Ascending aorta (tissue), 2 donors: ENCODE data around the gene PACSIN1. TPM values are rescaled to one million over a fixed set of nuclear protein-coding genes. Genes with fewer than 3 reads are reported as not detected.

ENCODE experiments used
- DNase-seq, 2 donors: peaks; one replicate each; pipeline ENCODE4 v3.0.0-alpha.2; 2019; ENCODE audit warnings: low spot score in 2 of 2
- H3K27ac ChIP-seq, 2 donors: fragments of 200-600 bp; sonication (generic); one replicate each; pipeline ENCODE4 v1.5.1; 2016 to 2017; ENCODE audit warnings: mild to moderate bottlenecking in 1 of 2
- H3K27me3 ChIP-seq: fragments of 200-600 bp; sonication (generic); one replicate; pipeline ENCODE4 v1.5.1; 2017
- H3K36me3 ChIP-seq, 2 donors: fragments of 200-600 bp; sonication (generic); one replicate each; pipeline ENCODE4 v1.5.1; 2016
- H3K4me1 ChIP-seq, 2 donors: fragments of 200-600 bp; sonication (generic); one replicate each; pipeline ENCODE4 v1.5.1; 2016 to 2017; ENCODE audit warnings: mild to moderate bottlenecking in 1 of 2
- H3K4me3 ChIP-seq, 2 donors: fragments of 200-600 bp; sonication (generic); one replicate each; pipeline ENCODE4 v1.5.1; 2016 to 2017; ENCODE audit warnings: mild to moderate bottlenecking in 1 of 2
- H3K9me3 ChIP-seq, 2 donors: fragments of 200-600 bp; sonication (generic); one replicate each; pipeline ENCODE4 v1.5.1; 2016
- intact Hi-C: fragments of 100-400 bp; cut with DNase I; formaldehyde crosslinking; loops from one replicate; pipeline ENCODE4 v1.15.1; 2023
- total RNA-seq: library from RNA; depleted of rRNA; stranded (reverse); fragments of >200 nt; gene quantifications from one replicate; pipeline ENCODE4 v1.1.0, GENCODE V29; 2016
- TF ChIP-seq, protein P1 (sequence below), 3 experiments: fragments of 200-600 bp in 2 of 3; fragments of 450-650 bp in 1 of 3; sonication (generic) in 2 of 3; IDR thresholded peaks; one replicate each; pipeline ENCODE4 v1.5.1; 2016 to 2019; ENCODE audit warnings: antibody characterized with exemption in 3 of 3, mild to moderate bottlenecking in 1 of 3, moderate library complexity in 1 of 3

PACSIN1 gene
- total RNA-seq, 1 donor from 2014 or later, result not detected

DNA sequence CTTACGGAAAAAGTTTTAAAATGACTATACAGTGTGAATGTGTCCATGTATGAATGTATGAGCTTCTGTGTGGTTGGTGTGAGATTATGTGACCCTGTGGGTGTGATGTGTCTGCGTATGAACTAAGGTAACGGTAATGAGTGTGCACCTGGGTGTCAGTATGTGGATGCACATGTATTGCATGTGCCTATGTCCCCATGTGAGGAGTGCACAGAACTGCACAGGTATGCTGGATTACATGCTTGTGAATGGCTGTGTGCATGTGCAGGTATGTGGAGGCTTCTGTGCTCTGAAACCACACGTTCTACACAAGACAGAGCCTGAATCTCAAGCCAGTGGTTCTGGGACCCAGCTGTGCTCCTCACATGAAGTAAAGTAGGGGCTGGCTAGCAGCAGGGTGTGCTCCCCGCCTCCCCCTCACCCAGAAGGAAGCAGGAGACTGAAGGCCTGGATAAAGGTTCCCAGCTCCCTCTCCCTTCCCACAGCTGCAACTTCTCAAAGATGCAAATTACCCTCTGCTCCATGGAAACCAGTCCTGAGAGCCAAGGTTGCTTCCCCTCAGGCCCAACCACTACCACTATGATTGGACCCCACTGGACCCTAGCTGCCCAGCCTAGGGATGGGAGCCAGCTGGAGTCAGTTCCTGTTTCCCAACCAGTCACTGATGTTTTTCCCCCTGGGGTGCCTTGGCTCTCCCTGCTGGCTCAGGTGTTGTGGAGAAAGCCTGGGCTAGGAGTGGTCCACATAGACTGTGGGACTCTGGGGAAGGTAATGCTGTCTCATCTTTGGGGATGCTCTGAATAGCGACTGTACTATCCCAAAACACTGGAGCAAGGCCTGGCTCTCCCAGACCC, 115.1 kb downstream of the PACSIN1 start:
- peaks cover 0 to 5% of the 10 kb centered on the region in 2 donors for H3K36me3 ChIP-seq
- intact Hi-C loops, result no loop called here
- TF ChIP-seq, protein P1, sequence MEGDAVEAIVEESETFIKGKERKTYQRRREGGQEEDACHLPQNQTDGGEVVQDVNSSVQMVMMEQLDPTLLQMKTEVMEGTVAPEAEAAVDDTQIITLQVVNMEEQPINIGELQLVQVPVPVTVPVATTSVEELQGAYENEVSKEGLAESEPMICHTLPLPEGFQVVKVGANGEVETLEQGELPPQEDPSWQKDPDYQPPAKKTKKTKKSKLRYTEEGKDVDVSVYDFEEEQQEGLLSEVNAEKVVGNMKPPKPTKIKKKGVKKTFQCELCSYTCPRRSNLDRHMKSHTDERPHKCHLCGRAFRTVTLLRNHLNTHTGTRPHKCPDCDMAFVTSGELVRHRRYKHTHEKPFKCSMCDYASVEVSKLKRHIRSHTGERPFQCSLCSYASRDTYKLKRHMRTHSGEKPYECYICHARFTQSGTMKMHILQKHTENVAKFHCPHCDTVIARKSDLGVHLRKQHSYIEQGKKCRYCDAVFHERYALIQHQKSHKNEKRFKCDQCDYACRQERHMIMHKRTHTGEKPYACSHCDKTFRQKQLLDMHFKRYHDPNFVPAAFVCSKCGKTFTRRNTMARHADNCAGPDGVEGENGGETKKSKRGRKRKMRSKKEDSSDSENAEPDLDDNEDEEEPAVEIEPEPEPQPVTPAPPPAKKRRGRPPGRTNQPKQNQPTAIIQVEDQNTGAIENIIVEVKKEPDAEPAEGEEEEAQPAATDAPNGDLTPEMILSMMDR (IDR thresholded peaks at IDR 0.05), result no peak
- H3K9me3 ChIP-seq, result no peaks in the 10 kb centered on the region
- DNase-seq, result no peak
- no peaks in the 10 kb centered on the region for H3K27me3 ChIP-seq
- no peaks in the 10 kb centered on the region for H3K4me1 ChIP-seq
- H3K4me3 ChIP-seq, result no peak overlapping the region
- H3K27ac ChIP-seq, result no peak overlapping the region

DNA sequence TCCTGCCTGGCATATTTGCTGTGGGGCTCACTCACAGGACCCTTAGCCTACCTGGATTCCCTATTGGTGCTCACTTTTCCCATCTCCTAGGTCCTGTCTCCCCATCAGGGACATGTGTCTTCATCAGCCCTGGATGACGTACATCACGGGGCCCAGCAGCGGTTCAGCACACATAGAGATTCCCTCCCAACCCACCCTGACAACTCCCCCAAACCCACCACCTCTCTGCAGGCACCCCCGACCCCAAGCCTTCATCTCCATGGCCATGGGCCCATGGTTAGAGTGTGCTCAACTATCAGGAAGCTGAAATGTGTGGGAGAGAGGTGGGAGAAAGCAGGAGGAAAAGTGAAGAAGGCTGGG, 115.7 kb downstream of the PACSIN1 start:
- no peak overlapping the region for H3K4me3 ChIP-seq
- intact Hi-C loops, result no loop called here
- no peaks in the 10 kb centered on the region for H3K27me3 ChIP-seq
- H3K9me3 ChIP-seq, result no peaks in the 10 kb centered on the region
- H3K4me1 ChIP-seq, result no peaks in the 10 kb centered on the region
- no peak for DNase-seq
- TF ChIP-seq, protein P1 (IDR thresholded peaks at IDR 0.05), result no peak
- no peak overlapping the region for H3K27ac ChIP-seq
- peaks cover 3 to 9% of the 10 kb centered on the region in 2 donors for H3K36me3 ChIP-seq

DNA sequence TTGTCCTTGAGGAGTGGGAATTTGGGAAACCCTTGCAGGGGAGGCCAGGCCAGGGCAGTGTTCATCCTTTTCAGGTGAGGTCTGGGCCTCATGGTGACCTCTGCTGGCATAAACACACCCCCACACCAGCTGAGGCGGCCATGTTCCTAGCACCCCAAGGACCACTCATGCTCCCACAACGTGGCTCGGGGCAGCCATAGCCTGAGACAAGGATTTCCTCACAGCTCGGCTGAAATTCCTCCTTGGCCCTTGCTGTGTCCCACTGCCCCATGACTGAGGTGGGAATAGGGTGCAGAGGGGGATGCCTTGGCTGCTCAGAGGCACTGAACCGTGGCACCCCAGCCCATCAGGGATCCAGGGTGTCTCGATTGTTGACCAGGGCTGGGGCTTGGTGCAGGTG, 117.6 kb downstream of the PACSIN1 start:
- Histone ChIP-seq H3K4me3 (no peak overlapping the region), H3K27ac (no peak overlapping the region), H3K27me3 (no peaks in the 10 kb centered on the region), H3K36me3 (peaks cover 7 to 21% of the 10 kb centered on the region in 2 donors), H3K4me1 (no peaks in the 10 kb centered on the region), H3K9me3 (no peaks in the 10 kb centered on the region)
- no peak for DNase-seq
- TF ChIP-seq, protein P1 (IDR thresholded peaks at IDR 0.05), result no peak
- intact Hi-C loops, result no loop called here

DNA sequence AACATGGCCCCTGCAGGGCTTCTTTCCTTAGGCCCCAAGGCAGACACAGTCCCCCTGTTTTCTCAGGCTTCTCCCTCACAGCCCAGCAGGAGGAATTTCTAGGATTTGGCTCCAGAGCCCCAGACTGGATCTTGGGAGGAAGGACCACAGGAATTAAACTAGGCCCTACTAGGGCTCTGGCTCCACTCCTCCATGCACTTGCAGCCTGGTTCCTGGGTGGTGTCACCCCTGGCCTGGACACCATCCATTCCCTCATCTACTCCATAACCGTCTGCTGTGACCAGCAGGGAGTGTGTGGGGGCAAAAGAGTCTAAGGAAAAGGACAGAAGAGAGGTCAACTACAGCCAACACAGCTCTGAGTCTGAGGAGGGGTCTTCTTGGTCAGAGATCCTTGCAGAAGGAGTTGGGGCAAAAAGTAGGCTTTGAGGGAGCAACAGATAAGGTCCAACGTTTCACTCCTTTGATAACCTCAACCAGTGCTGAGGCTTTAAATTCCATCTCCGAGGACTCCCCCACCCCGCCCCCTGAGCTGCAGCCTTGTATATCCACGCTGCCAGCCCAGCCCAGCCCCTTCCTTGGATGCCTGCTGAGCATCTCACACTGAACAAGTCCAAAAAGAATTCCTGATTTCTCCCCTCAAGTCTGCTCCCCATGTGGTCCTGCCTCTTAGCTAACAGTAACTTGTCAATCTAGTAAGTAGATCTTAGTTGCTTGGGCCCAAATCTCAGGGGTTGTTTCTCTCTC, 118.2 kb downstream of the PACSIN1 start:
- Histone ChIP-seq H3K27ac (no peak overlapping the region), H3K27me3 (no peaks in the 10 kb centered on the region), H3K4me1 (no peaks in the 10 kb centered on the region), H3K36me3 (peaks cover 7 to 27% of the 10 kb centered on the region in 2 donors), H3K9me3 (no peaks in the 10 kb centered on the region), H3K4me3 (no peak overlapping the region)
- DNase-seq, result no peak
- TF ChIP-seq, protein P1 (IDR thresholded peaks at IDR 0.05), result no peak
- intact Hi-C loops, result no loop called here

DNA sequence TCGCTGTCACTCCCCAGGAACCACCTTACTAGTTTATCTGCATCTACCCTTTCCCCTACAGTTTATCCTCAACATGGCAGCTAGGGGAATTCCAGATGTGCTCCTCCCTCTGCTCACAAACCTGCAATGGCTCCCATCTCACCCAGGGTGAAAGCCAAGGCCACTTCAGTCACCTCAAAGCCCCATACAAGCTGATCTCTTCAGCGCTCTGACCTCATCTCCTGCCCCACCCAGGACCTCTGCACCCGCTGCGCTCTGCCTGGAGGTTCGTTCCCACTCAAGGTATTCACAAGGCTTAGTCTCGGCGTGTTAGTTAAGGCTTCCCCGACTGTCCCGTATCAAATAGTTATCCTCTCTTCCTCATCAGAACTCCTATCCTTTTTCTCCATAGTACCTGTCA, 118.8 kb downstream of the PACSIN1 start:
- H3K27me3 ChIP-seq, result no peaks in the 10 kb centered on the region
- no peak overlapping the region for H3K4me3 ChIP-seq
- no peak for DNase-seq
- H3K9me3 ChIP-seq, result no peaks in the 10 kb centered on the region
- H3K4me1 ChIP-seq, result no peaks in the 10 kb centered on the region
- TF ChIP-seq, protein P1 (IDR thresholded peaks at IDR 0.05), result no peak
- intact Hi-C loops, result no loop called here
- peaks cover 13 to 34% of the 10 kb centered on the region in 2 donors for H3K36me3 ChIP-seq
- H3K27ac ChIP-seq, result no peak overlapping the region

Other genes with a start within 250 kb of the PACSIN1 start
- 21.4 TPM for gene HMGA1, start 229.2 kb upstream of the PACSIN1 start, total RNA-seq
- 9.2 TPM for gene SMIM29, start 217.1 kb upstream of the PACSIN1 start, total RNA-seq
- gene NUDT3, start 73.4 kb upstream of the PACSIN1 start, total RNA-seq, result 18.8 TPM
- 1,703 TPM for gene RPS10, start 40.0 kb upstream of the PACSIN1 start, total RNA-seq
- not detected for gene SPDEF, start 90.3 kb downstream of the PACSIN1 start, total RNA-seq
- gene ILRUN, start 230.7 kb downstream of the PACSIN1 start, total RNA-seq, result 69.6 TPM